GM12878 (cell line): ENCODE measurements around the gene STK11. TPM values are rescaled to one million over a fixed set of nuclear protein-coding genes. Genes with fewer than 3 reads are reported as not detected.

ENCODE experiments used
- CHD4 ChIP-seq: fragments of 200-600 bp; sonication (generic); IDR thresholded peaks from 2 replicates; pipeline ENCODE4 v1.6.1; 2016; ENCODE audit warnings: mild to moderate bottlenecking
- CREM ChIP-seq: IDR thresholded peaks from 2 replicates; pipeline ENCODE4 v1.6.1; 2014; ENCODE audit warnings: antibody characterized with exemption, low read depth
- DPF2 ChIP-seq: fragments of 450-650 bp; IDR thresholded peaks from 2 replicates; pipeline ENCODE4 v1.6.1; 2017; ENCODE audit warnings: mild to moderate bottlenecking
- EZH2 ChIP-seq: IDR thresholded peaks from 2 replicates; pipeline ENCODE4 v1.6.1; 2012; ENCODE audit warnings: low read depth, mild to moderate bottlenecking, control low read depth, inconsistent platforms, low read length, borderline replicate concordance; ENCODE audit not compliant: control insufficient read depth
- HDAC2 ChIP-seq: fragments of 200-600 bp; sonication (generic); IDR thresholded peaks from 2 replicates; pipeline ENCODE4 v1.6.1; 2017
- MYB ChIP-seq: fragments of 150-350 bp; IDR thresholded peaks from 2 replicates; pipeline ENCODE4 v1.6.1; 2014; ENCODE audit warnings: mild to moderate bottlenecking, low read depth, low read length, borderline replicate concordance
- POU2F2 ChIP-seq: IDR thresholded peaks from 3 replicates; pipeline ENCODE4 v1.6.1; 2011; ENCODE audit warnings: low read depth, mild to moderate bottlenecking, low read length, borderline replicate concordance
- SMAD1 ChIP-seq: fragments of 450-650 bp; IDR thresholded peaks from 2 replicates; pipeline ENCODE4 v1.6.1; 2018; ENCODE audit warnings: mild to moderate bottlenecking, low read depth; ENCODE audit not compliant: partially characterized antibody
- SMARCA5 ChIP-seq: fragments of 450-650 bp; IDR thresholded peaks from 2 replicates; pipeline ENCODE4 v1.6.1; 2017; ENCODE audit warnings: mild to moderate bottlenecking
- SREBF1 ChIP-seq: IDR thresholded peaks from 2 replicates; pipeline ENCODE4 v1.6.1; 2012; ENCODE audit warnings: mild to moderate bottlenecking, low read length
- ZZZ3 ChIP-seq: IDR thresholded peaks from 2 replicates; pipeline ENCODE4 v1.6.1; 2011; ENCODE audit warnings: low read depth; ENCODE audit not compliant: control insufficient read depth, insufficient read length
- polyA plus RNA-seq, 11 experiments: library from polyadenylated mRNA; depleted of rRNA in 4 of 11; unstranded in 6 of 11; stranded (reverse) in 5 of 11; fragments of >200 nt; fragmentation: Nextera tagmentation in 4 of 11; fragmentation: Illumina TruSeq in 1 of 11; extraction: Ambion mirVana in 4 of 11; extraction: Trizol in 1 of 11; gene quantifications; 1 replicate in 1 of 11; 2 replicates in 10 of 11; pipeline versions ENCODE4 v1.2.1 to v1.2.3, GENCODE V29; 2011 to 2016; ENCODE audit warnings: inconsistent platforms in 2 of 11, missing spikeins in 2 of 11, low read depth in 1 of 11
- total RNA-seq, 4 experiments: library from RNA; depleted of rRNA in 3 of 4; stranded (reverse); fragments of >200 nt in 3 of 4; fragmentation: Illumina TruSeq in 1 of 4; extraction: Trizol in 1 of 4; gene quantifications; 2 replicates each; pipeline versions ENCODE4 v1.2.1 to v1.2.3, GENCODE V29; 2013 to 2021
- TF ChIP-seq, protein P1 (sequence below): fragments of 450-650 bp; IDR thresholded peaks from 2 replicates; pipeline ENCODE4 v1.6.1; 2017; ENCODE audit warnings: low read depth, mild to moderate bottlenecking, moderate library complexity
- TF ChIP-seq, protein P2 (sequence below): IDR thresholded peaks from 2 replicates; pipeline ENCODE4 v1.6.1; 2012; ENCODE audit warnings: improper control_type of control experiment, low read depth, low read length; ENCODE audit not compliant: insufficient replicate concordance
- TF ChIP-seq, protein P3 (sequence below): fragments of 450-650 bp; IDR thresholded peaks from 2 replicates; pipeline ENCODE4 v1.6.1; 2018; ENCODE audit warnings: mild to moderate bottlenecking, low read depth, moderate library complexity; ENCODE audit not compliant: partially characterized antibody
- TF ChIP-seq, protein P4 (sequence below): fragments of 150-350 bp; IDR thresholded peaks from 2 replicates; pipeline ENCODE4 v1.6.1; 2016; ENCODE audit warnings: low read depth, low read length

The STK11 gene
- total and polyA plus RNA-seq, 10 of the 15 experiments (the other 5 are each of a cell fraction or from before 2014, with no cell fraction given), result 0.33 to 71.0 (median 23.8) TPM

DNA sequence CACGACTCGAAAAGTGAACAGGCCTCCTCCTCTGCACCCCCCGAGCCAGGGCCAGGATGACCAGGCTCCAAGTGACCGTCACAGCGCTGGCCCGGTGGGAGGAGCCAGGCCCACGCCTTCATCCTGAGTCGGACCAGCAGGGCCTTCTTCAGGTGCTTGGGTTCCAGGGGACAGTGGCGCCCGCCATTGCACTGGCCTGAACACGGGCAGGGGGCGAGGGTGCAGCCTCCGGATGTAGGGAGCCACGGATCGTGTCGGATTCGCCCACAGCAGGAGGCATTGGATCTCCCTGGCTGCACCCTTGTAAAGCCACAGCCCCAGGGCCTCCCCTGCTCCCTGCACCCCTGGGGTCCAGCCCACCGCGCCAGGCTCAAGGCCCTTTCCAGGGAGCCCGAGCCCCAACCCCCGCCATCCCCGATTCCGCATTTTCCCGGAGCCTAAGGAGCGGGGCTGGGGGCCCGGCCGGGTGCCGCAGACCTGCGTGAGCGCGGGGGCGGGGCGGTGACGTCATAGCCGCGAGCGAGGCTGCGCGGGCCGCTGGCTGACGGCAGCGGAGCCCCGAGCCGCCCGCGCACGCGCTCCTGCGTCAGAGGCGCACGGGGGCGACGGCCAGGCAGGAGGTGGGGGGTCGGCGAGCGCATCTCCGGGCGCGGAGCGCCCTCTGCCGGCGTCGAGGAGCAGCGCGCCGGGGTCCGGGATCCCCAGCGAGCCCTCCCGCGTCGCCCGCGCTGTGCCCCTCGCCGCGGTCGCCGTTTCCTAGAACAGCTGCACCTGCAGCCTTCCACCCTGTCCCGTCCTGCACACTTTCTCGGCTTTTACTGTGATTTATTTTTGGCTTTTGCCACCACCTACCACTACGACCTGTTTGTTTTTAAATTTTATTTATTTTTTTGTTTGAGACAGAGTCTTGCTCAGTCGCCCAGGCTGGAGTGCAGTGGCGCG is 34.5 kb downstream of the STK11 start (continued):
- TF ChIP-seq, protein P1, sequence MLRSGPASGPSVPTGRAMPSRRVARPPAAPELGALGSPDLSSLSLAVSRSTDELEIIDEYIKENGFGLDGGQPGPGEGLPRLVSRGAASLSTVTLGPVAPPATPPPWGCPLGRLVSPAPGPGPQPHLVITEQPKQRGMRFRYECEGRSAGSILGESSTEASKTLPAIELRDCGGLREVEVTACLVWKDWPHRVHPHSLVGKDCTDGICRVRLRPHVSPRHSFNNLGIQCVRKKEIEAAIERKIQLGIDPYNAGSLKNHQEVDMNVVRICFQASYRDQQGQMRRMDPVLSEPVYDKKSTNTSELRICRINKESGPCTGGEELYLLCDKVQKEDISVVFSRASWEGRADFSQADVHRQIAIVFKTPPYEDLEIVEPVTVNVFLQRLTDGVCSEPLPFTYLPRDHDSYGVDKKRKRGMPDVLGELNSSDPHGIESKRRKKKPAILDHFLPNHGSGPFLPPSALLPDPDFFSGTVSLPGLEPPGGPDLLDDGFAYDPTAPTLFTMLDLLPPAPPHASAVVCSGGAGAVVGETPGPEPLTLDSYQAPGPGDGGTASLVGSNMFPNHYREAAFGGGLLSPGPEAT, result no peak
- TF ChIP-seq SMARCA5 (peak; percentile 86; the same call in 1 of the 2 replicates), POU2F2 (no peak), HDAC2 (no peak), MYB (no peak), CREM (peak; percentile 87), CHD4 (no peak), SMAD1 (no peak), DPF2 (peak; percentile 93), ZZZ3 (no peak), EZH2 (no peak), SREBF1 (no peak)
- TF ChIP-seq, protein P2, sequence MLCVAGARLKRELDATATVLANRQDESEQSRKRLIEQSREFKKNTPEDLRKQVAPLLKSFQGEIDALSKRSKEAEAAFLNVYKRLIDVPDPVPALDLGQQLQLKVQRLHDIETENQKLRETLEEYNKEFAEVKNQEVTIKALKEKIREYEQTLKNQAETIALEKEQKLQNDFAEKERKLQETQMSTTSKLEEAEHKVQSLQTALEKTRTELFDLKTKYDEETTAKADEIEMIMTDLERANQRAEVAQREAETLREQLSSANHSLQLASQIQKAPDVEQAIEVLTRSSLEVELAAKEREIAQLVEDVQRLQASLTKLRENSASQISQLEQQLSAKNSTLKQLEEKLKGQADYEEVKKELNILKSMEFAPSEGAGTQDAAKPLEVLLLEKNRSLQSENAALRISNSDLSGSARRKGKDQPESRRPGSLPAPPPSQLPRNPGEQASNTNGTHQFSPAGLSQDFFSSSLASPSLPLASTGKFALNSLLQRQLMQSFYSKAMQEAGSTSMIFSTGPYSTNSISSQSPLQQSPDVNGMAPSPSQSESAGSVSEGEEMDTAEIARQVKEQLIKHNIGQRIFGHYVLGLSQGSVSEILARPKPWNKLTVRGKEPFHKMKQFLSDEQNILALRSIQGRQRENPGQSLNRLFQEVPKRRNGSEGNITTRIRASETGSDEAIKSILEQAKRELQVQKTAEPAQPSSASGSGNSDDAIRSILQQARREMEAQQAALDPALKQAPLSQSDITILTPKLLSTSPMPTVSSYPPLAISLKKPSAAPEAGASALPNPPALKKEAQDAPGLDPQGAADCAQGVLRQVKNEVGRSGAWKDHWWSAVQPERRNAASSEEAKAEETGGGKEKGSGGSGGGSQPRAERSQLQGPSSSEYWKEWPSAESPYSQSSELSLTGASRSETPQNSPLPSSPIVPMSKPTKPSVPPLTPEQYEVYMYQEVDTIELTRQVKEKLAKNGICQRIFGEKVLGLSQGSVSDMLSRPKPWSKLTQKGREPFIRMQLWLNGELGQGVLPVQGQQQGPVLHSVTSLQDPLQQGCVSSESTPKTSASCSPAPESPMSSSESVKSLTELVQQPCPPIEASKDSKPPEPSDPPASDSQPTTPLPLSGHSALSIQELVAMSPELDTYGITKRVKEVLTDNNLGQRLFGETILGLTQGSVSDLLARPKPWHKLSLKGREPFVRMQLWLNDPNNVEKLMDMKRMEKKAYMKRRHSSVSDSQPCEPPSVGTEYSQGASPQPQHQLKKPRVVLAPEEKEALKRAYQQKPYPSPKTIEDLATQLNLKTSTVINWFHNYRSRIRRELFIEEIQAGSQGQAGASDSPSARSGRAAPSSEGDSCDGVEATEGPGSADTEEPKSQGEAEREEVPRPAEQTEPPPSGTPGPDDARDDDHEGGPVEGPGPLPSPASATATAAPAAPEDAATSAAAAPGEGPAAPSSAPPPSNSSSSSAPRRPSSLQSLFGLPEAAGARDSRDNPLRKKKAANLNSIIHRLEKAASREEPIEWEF, result no peak
- TF ChIP-seq, protein P3, sequence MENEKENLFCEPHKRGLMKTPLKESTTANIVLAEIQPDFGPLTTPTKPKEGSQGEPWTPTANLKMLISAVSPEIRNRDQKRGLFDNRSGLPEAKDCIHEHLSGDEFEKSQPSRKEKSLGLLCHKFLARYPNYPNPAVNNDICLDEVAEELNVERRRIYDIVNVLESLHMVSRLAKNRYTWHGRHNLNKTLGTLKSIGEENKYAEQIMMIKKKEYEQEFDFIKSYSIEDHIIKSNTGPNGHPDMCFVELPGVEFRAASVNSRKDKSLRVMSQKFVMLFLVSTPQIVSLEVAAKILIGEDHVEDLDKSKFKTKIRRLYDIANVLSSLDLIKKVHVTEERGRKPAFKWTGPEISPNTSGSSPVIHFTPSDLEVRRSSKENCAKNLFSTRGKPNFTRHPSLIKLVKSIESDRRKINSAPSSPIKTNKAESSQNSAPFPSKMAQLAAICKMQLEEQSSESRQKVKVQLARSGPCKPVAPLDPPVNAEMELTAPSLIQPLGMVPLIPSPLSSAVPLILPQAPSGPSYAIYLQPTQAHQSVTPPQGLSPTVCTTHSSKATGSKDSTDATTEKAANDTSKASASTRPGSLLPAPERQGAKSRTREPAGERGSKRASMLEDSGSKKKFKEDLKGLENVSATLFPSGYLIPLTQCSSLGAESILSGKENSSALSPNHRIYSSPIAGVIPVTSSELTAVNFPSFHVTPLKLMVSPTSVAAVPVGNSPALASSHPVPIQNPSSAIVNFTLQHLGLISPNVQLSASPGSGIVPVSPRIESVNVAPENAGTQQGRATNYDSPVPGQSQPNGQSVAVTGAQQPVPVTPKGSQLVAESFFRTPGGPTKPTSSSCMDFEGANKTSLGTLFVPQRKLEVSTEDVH, result no peak
- TF ChIP-seq, protein P4, sequence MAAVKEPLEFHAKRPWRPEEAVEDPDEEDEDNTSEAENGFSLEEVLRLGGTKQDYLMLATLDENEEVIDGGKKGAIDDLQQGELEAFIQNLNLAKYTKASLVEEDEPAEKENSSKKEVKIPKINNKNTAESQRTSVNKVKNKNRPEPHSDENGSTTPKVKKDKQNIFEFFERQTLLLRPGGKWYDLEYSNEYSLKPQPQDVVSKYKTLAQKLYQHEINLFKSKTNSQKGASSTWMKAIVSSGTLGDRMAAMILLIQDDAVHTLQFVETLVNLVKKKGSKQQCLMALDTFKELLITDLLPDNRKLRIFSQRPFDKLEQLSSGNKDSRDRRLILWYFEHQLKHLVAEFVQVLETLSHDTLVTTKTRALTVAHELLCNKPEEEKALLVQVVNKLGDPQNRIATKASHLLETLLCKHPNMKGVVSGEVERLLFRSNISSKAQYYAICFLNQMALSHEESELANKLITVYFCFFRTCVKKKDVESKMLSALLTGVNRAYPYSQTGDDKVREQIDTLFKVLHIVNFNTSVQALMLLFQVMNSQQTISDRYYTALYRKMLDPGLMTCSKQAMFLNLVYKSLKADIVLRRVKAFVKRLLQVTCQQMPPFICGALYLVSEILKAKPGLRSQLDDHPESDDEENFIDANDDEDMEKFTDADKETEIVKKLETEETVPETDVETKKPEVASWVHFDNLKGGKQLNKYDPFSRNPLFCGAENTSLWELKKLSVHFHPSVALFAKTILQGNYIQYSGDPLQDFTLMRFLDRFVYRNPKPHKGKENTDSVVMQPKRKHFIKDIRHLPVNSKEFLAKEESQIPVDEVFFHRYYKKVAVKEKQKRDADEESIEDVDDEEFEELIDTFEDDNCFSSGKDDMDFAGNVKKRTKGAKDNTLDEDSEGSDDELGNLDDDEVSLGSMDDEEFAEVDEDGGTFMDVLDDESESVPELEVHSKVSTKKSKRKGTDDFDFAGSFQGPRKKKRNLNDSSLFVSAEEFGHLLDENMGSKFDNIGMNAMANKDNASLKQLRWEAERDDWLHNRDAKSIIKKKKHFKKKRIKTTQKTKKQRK, result no peak
